IMR-90 (cell line): Measurements from ENCODE around the gene OTOGL. TPM values are rescaled to one million over a fixed set of nuclear protein-coding genes. Genes with fewer than 3 reads are reported as not detected.

ENCODE experiments used
- ATAC-seq: fragments of 200-7000 bp; cut with Tn5 transposase; 2 replicates; pipeline ENCODE4 v1.9.1; 2020; ENCODE audit warnings: low read depth, mild to moderate bottlenecking, moderate library complexity
- BruUV-seq: library from RNA; stranded (reverse); fragments of 400-500 nt; replicated peaks from 2 replicates; lab custom pipeline; 2021; lab: Mats Ljungman, UMichigan
- CTCF ChIA-PET: fragments of 300-600 bp; formaldehyde crosslinking; extraction: SDS; loops from one replicate; lab custom pipeline; 2021; ENCODE audit warnings: antibody characterized with exemption; lab: Yijun Ruan, JAX
- POLR2A ChIA-PET: fragments of 300-600 bp; sonication (Branson Sonifier 250); formaldehyde crosslinking; loops from one replicate; lab custom pipeline; 2022; ENCODE audit warnings: antibody characterized with exemption; ENCODE audit not compliant: unreplicated experiment; lab: Charles Lee
- DNase-seq: peaks from one replicate; pipeline ENCODE4 v3.0.0; 2013
- H2AFZ ChIP-seq: replicated peaks from 2 replicates; pipeline ENCODE3; 2013; ENCODE audit warnings: low read length, mild to moderate bottlenecking; ENCODE audit not compliant: poor library complexity
- H2AK5ac ChIP-seq: 2 replicates; pipeline ENCODE4 v1.6.1; 2013; ENCODE audit warnings: low read depth, low read length, inconsistent platforms
- H2AK9ac ChIP-seq: replicated peaks from 2 replicates; pipeline ENCODE3; 2013; ENCODE audit warnings: mild to moderate bottlenecking, low read depth, low read length, moderate library complexity; ENCODE audit not compliant: poor library complexity
- H2BK120ac ChIP-seq: 2 replicates; pipeline ENCODE4 v1.6.1; 2013; ENCODE audit warnings: low read depth, low read length, inconsistent platforms
- H2BK15ac ChIP-seq: 3 replicates; pipeline ENCODE4 v1.6.1; 2013; ENCODE audit warnings: low read depth, low read length, inconsistent platforms
- H2BK20ac ChIP-seq: 2 replicates; pipeline ENCODE4 v1.6.1; 2013; ENCODE audit warnings: low read depth, mild to moderate bottlenecking, inconsistent platforms, low read length, moderate library complexity
- H2BK5ac ChIP-seq: 2 replicates; pipeline ENCODE4 v1.6.1; 2013; ENCODE audit warnings: mild to moderate bottlenecking, low read depth, low read length, inconsistent platforms; ENCODE audit not compliant: poor library complexity, severe bottlenecking
- H3K14ac ChIP-seq: replicated peaks from 2 replicates; pipeline ENCODE4 v1.6.1; 2013; ENCODE audit warnings: low read depth, low read length, inconsistent platforms
- H3K18ac ChIP-seq: 2 replicates; pipeline ENCODE4 v1.6.1; 2013; ENCODE audit warnings: low read depth, low read length, control low read depth
- H3K23ac ChIP-seq: 2 replicates; pipeline ENCODE4 v1.6.1; 2013; ENCODE audit warnings: low read depth, low read length, inconsistent platforms
- H3K27ac ChIP-seq: 2 replicates; pipeline ENCODE4 v1.5.1; 2013; ENCODE audit warnings: mild to moderate bottlenecking, control low read depth, low read length; ENCODE audit not compliant: insufficient read depth
- H3K27me3 ChIP-seq: 2 replicates; pipeline ENCODE4 v1.6.1; 2013; ENCODE audit warnings: low read length; ENCODE audit not compliant: control insufficient read depth, insufficient read depth
- H3K36me3 ChIP-seq: 2 replicates; pipeline ENCODE4 v1.6.1; 2013; ENCODE audit warnings: low read length, mixed read lengths; ENCODE audit not compliant: control insufficient read depth, insufficient read depth
- H3K4ac ChIP-seq: 2 replicates; pipeline ENCODE4 v1.6.1; 2013; ENCODE audit warnings: low read depth, low read length, inconsistent platforms
- H3K4me1 ChIP-seq: 2 replicates; pipeline ENCODE4 v1.6.1; 2013; ENCODE audit warnings: low read length, mixed read lengths; ENCODE audit not compliant: control insufficient read depth, insufficient read depth
- H3K4me2 ChIP-seq: 2 replicates; pipeline ENCODE4 v1.6.1; 2013; ENCODE audit warnings: low read depth, mild to moderate bottlenecking, control low read depth, low read length, moderate library complexity
- H3K4me3 ChIP-seq: 2 replicates; pipeline ENCODE4 v1.5.1; 2013; ENCODE audit warnings: low read depth, mild to moderate bottlenecking, control low read depth, low read length, moderate library complexity; ENCODE audit not compliant: insufficient read depth
- H3K56ac ChIP-seq: 2 replicates; pipeline ENCODE4 v1.6.1; 2013; ENCODE audit warnings: low read length, inconsistent platforms; ENCODE audit not compliant: insufficient read depth; ENCODE audit errors: extremely low read depth
- H3K79me1 ChIP-seq, 2 experiments: 2 replicates each; pipeline ENCODE4 v1.6.1; 2013; ENCODE audit warnings: low read length in 2 of 2, inconsistent platforms in 1 of 2, low read depth in 1 of 2
- H3K9ac ChIP-seq: 2 replicates; pipeline ENCODE4 v1.6.1; 2013; ENCODE audit warnings: low read depth, low read length, control low read depth
- H3K9me1 ChIP-seq: 2 replicates; pipeline ENCODE4 v1.6.1; 2013; ENCODE audit warnings: low read length, inconsistent platforms; ENCODE audit not compliant: insufficient read depth
- H3K9me3 ChIP-seq: 2 replicates; pipeline ENCODE4 v1.6.1; 2013; ENCODE audit warnings: low read length; ENCODE audit not compliant: control insufficient read depth, insufficient read depth
- H4K20me1 ChIP-seq: 2 replicates; pipeline ENCODE4 v1.6.1; 2013; ENCODE audit warnings: low read length, inconsistent platforms; ENCODE audit not compliant: insufficient read depth
- H4K5ac ChIP-seq: 2 replicates; pipeline ENCODE4 v1.6.1; 2013; ENCODE audit warnings: mild to moderate bottlenecking, low read depth, low read length, control low read depth
- H4K8ac ChIP-seq, 2 experiments: 2 replicates each; pipeline ENCODE4 v1.6.1; 2013; ENCODE audit warnings: low read depth in 2 of 2, low read length in 2 of 2, control low read depth in 1 of 2, inconsistent platforms in 1 of 2
- H4K91ac ChIP-seq: 2 replicates; pipeline ENCODE4 v1.6.1; 2013; ENCODE audit warnings: low read depth, low read length, inconsistent platforms; ENCODE audit not compliant: insufficient read depth
- CEBPB ChIP-seq: IDR thresholded peaks from 2 replicates; pipeline ENCODE4 v1.6.1; 2012; ENCODE audit warnings: low read depth, low read length, improper control_type of control experiment
- ELK1 ChIP-seq: fragments of 150-350 bp; IDR thresholded peaks from 2 replicates; pipeline ENCODE4 v1.6.1; 2016; ENCODE audit warnings: low read depth, mild to moderate bottlenecking, low read length, moderate library complexity, borderline replicate concordance
- RAD21 ChIP-seq: IDR thresholded peaks from 2 replicates; pipeline ENCODE4 v1.6.1; 2012; ENCODE audit warnings: low read length, improper control_type of control experiment
- WGBS, 2 experiments: methylation state at CpG; one replicate each; pipeline versions ENCODE4 v1.1.5 to v1.1.7; 2013; ENCODE audit warnings: missing lambda C conversion rate in 2 of 2; ENCODE audit not compliant: insufficient read length in 1 of 2; ENCODE audit errors: extremely low coverage in 2 of 2; 5-methylcytosine and 5-hydroxymethylcytosine counted together
- dilution Hi-C: fragments of 300-500 bp; cut with HindIII; formaldehyde crosslinking; loops from one replicate; pipeline ENCODE4 v1.14.3; 2018; ENCODE audit warnings: low sequenced_read_pairs; ENCODE audit not compliant: unreplicated experiment
- in situ Hi-C: fragments of 300-500 bp; cut with MboI; formaldehyde crosslinking; loops from 3 replicates; pipeline ENCODE4 v1.14.3; 2019; ENCODE audit warnings: low sequenced_read_pairs, inconsistent platforms, mixed read lengths
- intact Hi-C: fragments of 100-400 bp; cut with micrococcal nuclease; formaldehyde crosslinking; loops from 2 replicates; pipeline ENCODE4 v1.10.0; 2022
- polyA plus RNA-seq, 3 experiments: library from polyadenylated mRNA; depleted of rRNA; stranded (reverse); fragments of >200 nt; gene quantifications; 2 replicates each; pipeline ENCODE4 v1.2.3, GENCODE V29; 2012; ENCODE audit warnings: low replicate concordance in 1 of 3
- total RNA-seq: library from RNA; depleted of rRNA; stranded (reverse); fragments of >200 nt; gene quantifications from 2 replicates; pipeline ENCODE4 v1.2.3, GENCODE V29; 2012

OTOGL gene
- total and polyA plus RNA-seq, 2 of the 4 experiments (the other 2 are of a cell fraction), result 0.10 to 0.18 TPM

GRCh38 chr12:80261403-80261802, 162.1 kb downstream of the OTOGL start:
- Histone ChIP-seq H2BK5ac (no peak overlapping the region), H4K20me1 (no peaks in the 10 kb centered on the region), H2AK9ac (no peak overlapping the region), H3K18ac (no peak overlapping the region), H3K56ac (no peak overlapping the region), H4K91ac (no peak overlapping the region), H3K27me3 (no peaks in the 10 kb centered on the region), H3K79me1 (no peaks in the 10 kb centered on the region), H3K4me2 (no peak overlapping the region), H3K36me3 (no peaks in the 10 kb centered on the region), H4K8ac (no peak overlapping the region), H3K14ac (no peak overlapping the region), H3K4me1 (peaks cover 2% of the 10 kb centered on the region), H4K5ac (no peak overlapping the region), H3K9me1 (no peaks in the 10 kb centered on the region), H3K4ac (no peak overlapping the region), H2BK15ac (no peak overlapping the region), H2AK5ac (no peak overlapping the region), H2AFZ (no peak overlapping the region), H3K9ac (no peak overlapping the region), H3K4me3 (no peak overlapping the region), H2BK20ac (no peak overlapping the region), H2BK120ac (no peak overlapping the region), H3K27ac (no peak overlapping the region), H3K9me3 (no peaks in the 10 kb centered on the region), H3K23ac (no peak overlapping the region)
- in situ Hi-C loops, result loop anchor here (10.0 kb wide), 1 partner anchor 857 kb away; no protein-coding TSS in a partner anchor
- BruUV-seq, result no TSS peak
- intact Hi-C loops, result loop anchor here (5.0 kb wide), 1 partner anchor 34 kb away; no protein-coding TSS in a partner anchor
- no peak for ATAC-seq
- no CpG with 5 or more reads among the region's 3 CpGs for WGBS, 2 experiments
- TF ChIP-seq RAD21, result no peak
- TF ChIP-seq CEBPB, result no peak
- TF ChIP-seq ELK1, result no peak
- DNase-seq, result no peak
- POLR2A ChIA-PET, result no interaction called here
- CTCF ChIA-PET, result interaction anchor here (0.6 to 0.7 kb wide), 2 partner anchors 10 to 33 kb away, joined by 3 read pairs; no protein-coding TSS in a partner anchor
- dilution Hi-C loops, result no loop called here
